NT2/D1 (cell line): ENCODE measurements around the gene KANK3.
"Not testable (repeated sequence)": the region's sequence is repeated elsewhere in the genome, so short reads cannot be mapped to it uniquely, and the experiment has no call there.

Experiments used
- DNase-seq: peaks from one replicate; pipeline ENCODE4 v3.0.0-alpha.2; 2011; ENCODE audit warnings: low read depth, low spot score
- H3K27me3 ChIP-seq: 2 replicates; pipeline ENCODE4 v1.6.0; 2011; ENCODE audit warnings: mild to moderate bottlenecking; ENCODE audit not compliant: insufficient read length, insufficient read depth
- H3K36me3 ChIP-seq: 2 replicates; pipeline ENCODE4 v1.6.1; 2011; ENCODE audit warnings: mild to moderate bottlenecking, low read length, mixed read lengths; ENCODE audit not compliant: insufficient read depth, insufficient read length
- H3K4me1 ChIP-seq: 2 replicates; pipeline ENCODE4 v1.5.1; 2011; ENCODE audit not compliant: insufficient read depth, insufficient read length
- H3K4me3 ChIP-seq: 2 replicates; pipeline ENCODE4 v1.5.1; 2011; ENCODE audit warnings: low read depth; ENCODE audit not compliant: insufficient read length
- H3K9ac ChIP-seq: 2 replicates; pipeline ENCODE4 v1.6.0; 2011; ENCODE audit warnings: low read depth; ENCODE audit not compliant: insufficient read length
- H3K9me3 ChIP-seq: 2 replicates; pipeline ENCODE4 v1.5.1; 2011; ENCODE audit warnings: mild to moderate bottlenecking, low read length; ENCODE audit not compliant: insufficient read depth
- SUZ12 ChIP-seq: IDR thresholded peaks from 2 replicates; pipeline ENCODE4 v1.6.1; 2011; ENCODE audit not compliant: insufficient read length, insufficient read depth; ENCODE audit errors: extremely low read depth
- YY1 ChIP-seq: IDR thresholded peaks from 2 replicates; pipeline ENCODE4 v1.6.1; 2011; ENCODE audit not compliant: insufficient read length, insufficient read depth
- ZNF274 ChIP-seq: IDR thresholded peaks from 2 replicates; pipeline ENCODE4 v1.6.1; 2011; ENCODE audit warnings: mild to moderate bottlenecking, low read depth, low read length

Gene KANK3

GRCh38 chr19:8363803-8364771, 21.0 kb upstream of the KANK3 start, which contains the start of gene ANGPTL4:
Gene ANGPTL4 (plus strand): TSS chr19:8364155. CDS start chr19:8364322, 167 bp downstream.
- Histone ChIP-seq H3K4me1 (peaks cover 9% of the 10 kb centered on the region), H3K9ac (peak within 1 kb of the TSS; percentile 62), H3K27me3 (peaks cover 52% of the 10 kb centered on the region), H3K4me3 (peak within 1 kb of the TSS; percentile 67), H3K9me3 (no peaks in the 10 kb centered on the region), H3K36me3 (no peaks in the 10 kb centered on the region)
- TF ChIP-seq ZNF274 (no peak), SUZ12 (no peak), YY1 (no peak)
- DNase-seq: no peak

GRCh38 chr19:8361921-8362793, 19.1 kb upstream of the KANK3 start:
- H3K4me3 ChIP-seq: no peak overlapping the region
- DNase-seq: no peak
- H3K36me3 ChIP-seq: no peaks in the 10 kb centered on the region
- H3K4me1 ChIP-seq: peaks cover 4% of the 10 kb centered on the region
- H3K27me3 ChIP-seq: peaks cover 49% of the 10 kb centered on the region
- TF ChIP-seq SUZ12: no peak
- no peak for TF ChIP-seq ZNF274
- TF ChIP-seq YY1: no peak
- H3K9me3 ChIP-seq: no peaks in the 10 kb centered on the region
- no peak overlapping the region for H3K9ac ChIP-seq

- no peaks in the 10 kb centered on the region for H3K9me3 ChIP-seq
- no peak for TF ChIP-seq SUZ12
- H3K4me3 ChIP-seq: no peak overlapping the region
- H3K4me1 ChIP-seq: peaks cover 2% of the 10 kb centered on the region
- no peak for DNase-seq
- H3K9ac ChIP-seq: no peak overlapping the region
- H3K36me3 ChIP-seq: no peaks in the 10 kb centered on the region
- H3K27me3 ChIP-seq: peaks cover 30% of the 10 kb centered on the region
Observed at GRCh38 chr19:8360196-8360595, 17.1 kb upstream of the KANK3 start.

GRCh38 chr19:8358948-8359347, 15.9 kb upstream of the KANK3 start:
- H3K4me1 ChIP-seq: peaks cover 2% of the 10 kb centered on the region
- H3K4me3 ChIP-seq: no peak overlapping the region
- no peak for TF ChIP-seq ZNF274
- TF ChIP-seq YY1: no peak
- TF ChIP-seq SUZ12: no peak
- H3K9ac ChIP-seq: no peak overlapping the region
- no peaks in the 10 kb centered on the region for H3K36me3 ChIP-seq
- H3K27me3 ChIP-seq: peaks cover 18% of the 10 kb centered on the region
- DNase-seq: no peak
- no peaks in the 10 kb centered on the region for H3K9me3 ChIP-seq

- TF ChIP-seq YY1 (no peak), SUZ12 (no peak), ZNF274 (no peak)
- peaks cover 2% of the 10 kb centered on the region for H3K4me1 ChIP-seq
- H3K9me3 ChIP-seq: no peaks in the 10 kb centered on the region
- no peak overlapping the region for H3K9ac ChIP-seq
- peaks cover 5% of the 10 kb centered on the region for H3K27me3 ChIP-seq
- H3K36me3 ChIP-seq: no peaks in the 10 kb centered on the region
- no peak overlapping the region for H3K4me3 ChIP-seq
- DNase-seq: no peak
Observed at GRCh38 chr19:8357007-8357521, 14.0 kb upstream of the KANK3 start.

- DNase-seq: no peak
- Histone ChIP-seq H3K4me3 (no peak overlapping the region), H3K36me3 (no peaks in the 10 kb centered on the region), H3K4me1 (peaks cover 5% of the 10 kb centered on the region), H3K9ac (no peak overlapping the region), H3K9me3 (no peaks in the 10 kb centered on the region), H3K27me3 (no peaks in the 10 kb centered on the region)
- no peak for TF ChIP-seq YY1
- no peak for TF ChIP-seq ZNF274
- no peak for TF ChIP-seq SUZ12
Observed at GRCh38 chr19:8355631-8356402, 12.8 kb upstream of the KANK3 start.

- not testable (repeated sequence) for H3K4me1 ChIP-seq, H3K36me3 ChIP-seq, H3K27me3 ChIP-seq, H3K9me3 ChIP-seq, DNase-seq, H3K4me3 ChIP-seq
- H3K9ac ChIP-seq: peak overlapping the region; percentile 9
Observed at GRCh38 chr19:8352845-8353244, 9.8 kb upstream of the KANK3 start.
